ENCODE data around the gene NIPA2.

NIPA2 gene

GRCh38 chr15:22911306-22911705 is 72.8 kb downstream of the NIPA2 start:
- no peak for TF ChIP-seq ZNF274 (IDR thresholded peaks at IDR 0.05; ENCODE audit: low read depth, low read length)
- H3K4me3 ChIP-seq (ENCODE audit: low read length): no peak overlapping the region

GRCh38 chr15:22912256-22912655 is 73.8 kb downstream of the NIPA2 start:
- no peak overlapping the region for H3K4me3 ChIP-seq (ENCODE audit: low read length)
- no peak for TF ChIP-seq ZNF274 (IDR thresholded peaks at IDR 0.05; ENCODE audit: low read depth, low read length)

- no peak overlapping the region for H3K4me3 ChIP-seq (ENCODE audit: low read length)
- TF ChIP-seq ZNF274 (IDR thresholded peaks at IDR 0.05; ENCODE audit: low read depth, low read length): no peak
These were observed 75.3 kb downstream of the NIPA2 start for GRCh38 chr15:22913646-22914380.

DNA sequence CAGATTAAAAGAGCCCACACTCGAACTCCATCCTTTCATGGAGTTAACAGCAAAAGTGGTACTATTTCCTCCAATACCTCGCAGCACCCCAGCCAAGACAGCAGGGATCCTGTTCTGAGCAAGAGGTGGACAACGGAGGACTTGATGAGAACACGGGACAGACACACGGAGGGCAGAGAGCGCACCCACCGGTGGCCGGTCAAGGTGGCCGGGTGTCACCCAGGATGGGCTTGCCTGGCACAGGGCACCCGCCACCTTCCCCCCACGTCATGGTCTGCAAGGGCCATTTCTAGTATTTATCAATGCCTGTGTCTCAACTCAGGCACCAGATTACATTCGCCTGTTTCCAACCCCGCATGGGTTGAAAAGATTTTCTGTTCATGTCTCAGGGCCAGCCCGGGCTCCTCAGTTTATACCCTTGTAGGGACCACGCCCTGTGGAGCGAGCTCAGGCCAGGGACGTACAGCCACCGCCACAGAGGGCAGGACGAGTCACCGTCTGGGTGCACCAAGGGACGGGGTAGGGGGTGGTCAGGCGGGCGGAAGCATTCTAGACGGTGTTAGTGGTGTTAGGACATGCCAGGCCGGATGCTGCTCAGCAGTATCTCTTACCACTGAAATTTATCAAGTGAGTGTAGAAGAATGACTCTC is 77.5 kb downstream of the NIPA2 start:
- TF ChIP-seq ZNF274 (IDR thresholded peaks at IDR 0.05; ENCODE audit: low read depth, low read length): no peak
- H3K4me3 ChIP-seq (ENCODE audit: low read length): no peak overlapping the region

DNA sequence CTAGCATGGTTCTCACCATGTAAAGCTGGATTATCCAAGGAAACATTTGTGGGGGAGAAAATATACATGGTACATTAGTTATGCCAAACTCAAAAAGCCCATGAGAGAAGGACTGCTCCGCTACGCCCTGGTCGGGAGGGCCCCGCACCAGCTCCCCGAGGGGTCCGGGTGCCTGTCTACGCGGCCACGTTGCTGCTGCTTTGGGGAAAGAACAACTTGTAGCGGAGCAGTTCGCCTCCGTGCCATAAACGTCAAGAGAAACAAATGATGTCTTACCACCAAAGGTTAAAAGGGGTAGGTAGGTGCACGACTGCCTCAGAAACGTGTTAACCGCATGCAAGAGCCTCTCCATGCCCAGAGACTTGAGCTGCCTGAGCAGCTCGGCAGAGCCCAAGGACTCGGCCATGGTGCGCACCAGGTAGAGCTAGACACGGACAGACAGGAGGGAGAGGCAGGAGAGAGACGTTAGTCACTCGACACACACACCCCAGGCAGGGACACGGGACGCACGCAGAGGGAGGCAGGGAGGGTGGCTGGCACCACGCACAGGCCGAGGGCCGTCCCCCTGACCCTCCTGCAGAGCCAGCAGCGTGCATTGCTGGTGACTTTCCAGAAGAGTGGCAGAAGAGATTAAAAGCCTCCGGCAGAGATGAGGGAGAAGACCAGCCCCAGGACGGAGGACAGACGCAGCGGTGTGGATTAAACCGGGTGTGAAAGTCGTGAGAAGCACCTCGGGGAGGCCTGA is 78.3 kb downstream of the NIPA2 start:
- TF ChIP-seq ZNF274 (IDR thresholded peaks at IDR 0.05; ENCODE audit: low read depth, low read length): no peak
- H3K4me3 ChIP-seq (ENCODE audit: low read length): no peak overlapping the region

GRCh38 chr15:22917556-22917955 is 79.1 kb downstream of the NIPA2 start:
- TF ChIP-seq ZNF274 (IDR thresholded peaks at IDR 0.05; ENCODE audit: low read depth, low read length): no peak
- no peak overlapping the region for H3K4me3 ChIP-seq (ENCODE audit: low read length)
